Activated CD4-positive, alpha-beta T cell treated with anti-CD3 and anti-CD28 coated beads for 36 hours (primary cell): ENCODE results near the gene APBA1. TPM values are rescaled to one million over a fixed set of nuclear protein-coding genes. Genes with fewer than 3 reads are reported as not detected.
"Not testable (repeated sequence)": the region's sequence is repeated elsewhere in the genome, so short reads cannot be mapped to it uniquely, and the experiment has no call there.

Source experiments
- ATAC-seq: fragments of 200-7000 bp; cut with Tn5 transposase; one replicate; pipeline ENCODE4 v1.10.0; 2021; ENCODE audit warnings: mild to moderate bottlenecking, moderate library complexity
- CTCF ChIA-PET: fragments of 350-600 bp; sonication (Branson Sonifier 250); formaldehyde crosslinking; loops from one replicate; lab custom pipeline; 2021; ENCODE audit warnings: antibody characterized with exemption; lab: Charles Lee
- POLR2A ChIA-PET: fragments of 350-600 bp; sonication (Branson Sonifier 250); formaldehyde crosslinking; loops from one replicate; lab custom pipeline; 2021; ENCODE audit warnings: antibody characterized with exemption, inconsistent platforms; lab: Charles Lee
- DNase-seq: peaks from one replicate; pipeline ENCODE4 v3.0.0-alpha.2; 2020
- H3K27ac Mint-ChIP-seq: one replicate; pipeline ENCODE4 v1.8.0; 2021; ENCODE audit warnings: mixed read lengths
- H3K27me3 Mint-ChIP-seq: one replicate; pipeline ENCODE4 v1.8.0; 2021; ENCODE audit warnings: mixed read lengths
- H3K36me3 Mint-ChIP-seq: one replicate; pipeline ENCODE4 v1.8.0; 2021; ENCODE audit warnings: low read depth, mixed read lengths
- H3K4me1 Mint-ChIP-seq: one replicate; pipeline ENCODE4 v1.8.0; 2021; ENCODE audit warnings: mixed read lengths
- H3K4me3 Mint-ChIP-seq: one replicate; pipeline ENCODE4 v1.8.0; 2021; ENCODE audit warnings: mild to moderate bottlenecking, moderate library complexity, mixed read lengths
- H3K9me3 Mint-ChIP-seq: one replicate; pipeline ENCODE4 v1.8.0; 2021; ENCODE audit warnings: low read depth, mixed read lengths
- intact Hi-C, 2 experiments: fragments of 100-400 bp; cut with DNase I in 1 of 2; cut with micrococcal nuclease in 1 of 2; formaldehyde crosslinking; loops; one replicate each; pipeline versions ENCODE4 v1.14.2 to v1.15.1; 2022 to 2024; cut with DNase I, micrococcal nuclease
- total RNA-seq, 2 experiments: library from RNA; stranded (reverse); gene quantifications; one replicate each; pipeline ENCODE4 v1.2.3, GENCODE V29; 2021

The APBA1 gene
- total RNA-seq, 2 experiments from 2014 or later, result 0.16 to 0.35 TPM

DNA sequence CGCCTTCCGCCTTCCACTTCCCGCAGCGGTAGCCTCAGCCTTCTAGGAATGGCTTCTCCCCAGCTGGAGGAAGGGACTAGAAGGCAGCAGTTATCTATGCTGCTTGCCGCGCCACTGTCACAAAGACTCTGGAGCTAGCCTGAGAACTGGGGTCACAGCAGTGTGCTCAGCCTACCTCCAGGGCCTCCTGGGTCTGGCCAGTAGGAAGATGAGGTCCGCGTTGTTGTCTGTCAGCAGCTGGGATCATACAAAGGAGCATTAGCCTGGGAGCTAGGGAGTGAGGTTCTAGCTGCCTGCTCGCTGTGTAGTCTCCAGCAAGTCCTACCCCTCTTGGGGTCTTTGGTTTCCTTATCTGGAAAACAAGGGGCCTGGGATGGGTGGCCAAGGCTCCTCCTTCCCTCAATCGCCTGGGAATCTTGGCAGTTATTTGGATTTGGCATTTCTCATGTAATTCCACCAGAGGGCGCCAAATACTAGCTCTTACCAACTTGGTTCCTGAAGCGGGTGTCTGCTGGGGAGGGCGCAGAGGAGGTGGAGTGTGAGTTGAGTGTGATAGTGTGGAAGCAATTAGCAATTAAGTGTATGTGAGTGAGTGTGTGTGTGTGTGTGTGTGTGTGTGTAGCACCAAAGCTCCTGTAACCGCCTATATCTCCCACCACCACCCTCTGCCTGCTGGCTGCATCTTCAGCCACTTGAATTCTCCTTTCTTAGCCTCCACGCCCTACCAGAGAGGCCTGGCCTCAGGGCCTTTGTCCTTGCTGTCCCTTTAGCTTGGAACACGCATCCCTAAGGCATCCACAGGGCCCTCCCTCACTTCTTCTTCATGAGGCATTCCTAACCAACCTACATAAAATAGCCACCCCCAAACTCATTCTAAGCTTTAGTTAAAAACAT lies 250.0 kb downstream of the APBA1 start:
- Mint-ChIP-seq H3K4me3 (no peak overlapping the region), H3K27me3 (peaks cover 17% of the 10 kb centered on the region), H3K36me3 (no peaks in the 10 kb centered on the region), H3K27ac (no peak overlapping the region), H3K9me3 (no peaks in the 10 kb centered on the region), H3K4me1 (no peaks in the 10 kb centered on the region)
- ATAC-seq, result peak; percentile 50
- ChIA-PET POLR2A (interaction anchor here (0.6 kb wide), 1 partner anchor 29 kb away, joined by 3 read pairs; no protein-coding TSS in a partner anchor), CTCF (interaction anchor here (0.6 to 3.4 kb wide), 29 partner anchors 9 to 1114 kb away, joined by 3 to 29 read pairs (median 3); no protein-coding TSS in a partner anchor)
- intact Hi-C loops, result loop anchor here (2.0 to 10.0 kb wide), 4 partner anchors 453 to 690 kb away; no protein-coding TSS in a partner anchor
- DNase-seq, result peak; percentile 65

DNA sequence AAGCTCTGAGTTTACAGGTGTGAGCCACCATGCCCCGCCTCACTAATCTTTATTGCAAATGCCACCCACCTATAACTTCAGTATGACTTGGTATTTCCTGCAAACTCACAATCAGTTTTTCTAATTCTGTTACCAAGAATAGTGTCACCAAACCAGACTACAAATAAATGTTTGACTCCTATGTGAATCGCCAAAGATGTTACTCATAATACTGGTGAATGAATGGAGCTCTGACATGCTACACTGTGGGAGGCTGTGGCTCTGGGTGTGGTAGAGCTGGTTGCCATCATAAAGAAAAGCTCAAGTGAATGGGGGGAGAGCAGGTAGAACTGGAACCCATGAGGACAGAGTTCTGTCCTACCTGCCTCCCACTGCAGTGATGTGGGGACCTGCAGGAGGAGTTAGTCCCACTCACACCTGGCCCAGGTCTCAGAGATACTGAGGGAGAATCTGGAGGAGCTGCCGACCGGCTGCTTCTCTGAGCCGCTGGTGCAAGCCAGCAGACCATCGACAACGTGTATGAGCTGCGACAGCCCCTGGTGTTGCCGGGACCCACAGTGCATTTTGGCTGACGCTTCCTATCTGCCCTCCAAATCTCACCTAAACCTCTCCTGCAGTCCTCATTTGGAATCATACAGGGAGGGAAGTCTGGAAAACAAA lies 251.4 kb downstream of the APBA1 start:
- Mint-ChIP-seq H3K4me1 (no peaks in the 10 kb centered on the region), H3K36me3 (no peaks in the 10 kb centered on the region), H3K27me3 (peaks cover 17% of the 10 kb centered on the region), H3K9me3 (no peaks in the 10 kb centered on the region), H3K27ac (no peak overlapping the region), H3K4me3 (no peak overlapping the region)
- DNase-seq (peak; percentile 15), ATAC-seq (peak; percentile 84)
- ChIA-PET POLR2A (interaction anchor here (0.6 to 0.8 kb wide), 2 partner anchors 408 to 878 kb away, joined by 3 read pairs; no protein-coding TSS in a partner anchor), CTCF (interaction anchor here (0.6 to 3.4 kb wide), 10 partner anchors 8 to 1115 kb away, joined by 3 to 29 read pairs (median 4); no protein-coding TSS in a partner anchor)
- intact Hi-C loops, result loop anchor here (5.0 to 10.0 kb wide), 2 partner anchors 454 to 692 kb away; no protein-coding TSS in a partner anchor

- H3K9me3 Mint-ChIP-seq, result no peaks in the 10 kb centered on the region
- intact Hi-C loops, result no loop called here
- ATAC-seq, result no peak
- POLR2A ChIA-PET, result interaction anchor here (0.6 kb wide), 1 partner anchor 546 kb away, joined by 3 read pairs; no protein-coding TSS in a partner anchor
- peaks cover 2% of the 10 kb centered on the region for H3K27me3 Mint-ChIP-seq
- peak; percentile 33 for DNase-seq
- H3K36me3 Mint-ChIP-seq, result no peaks in the 10 kb centered on the region
- H3K27ac Mint-ChIP-seq, result no peak overlapping the region
- H3K4me3 Mint-ChIP-seq, result no peak overlapping the region
- CTCF ChIA-PET, result interaction anchor here (0.6 to 1.6 kb wide), 2 partner anchors 9 to 14 kb away, joined by 3 to 6 read pairs; no protein-coding TSS in a partner anchor
- no peaks in the 10 kb centered on the region for H3K4me1 Mint-ChIP-seq
These were observed 259.4 kb downstream of the APBA1 start for GRCh38 chr9:69412741-69413150.

GRCh38 chr9:69411931-69412740 lies 260.0 kb downstream of the APBA1 start:
- intact Hi-C loops, result no loop called here
- peaks cover 2% of the 10 kb centered on the region for H3K27me3 Mint-ChIP-seq
- H3K4me3 Mint-ChIP-seq, result no peak overlapping the region
- DNase-seq (no peak), ATAC-seq (no peak)
- H3K4me1 Mint-ChIP-seq, result no peaks in the 10 kb centered on the region
- H3K9me3 Mint-ChIP-seq, result no peaks in the 10 kb centered on the region
- no peak overlapping the region for H3K27ac Mint-ChIP-seq
- no peaks in the 10 kb centered on the region for H3K36me3 Mint-ChIP-seq
- POLR2A ChIA-PET, result interaction anchor here (0.6 kb wide), 1 partner anchor 547 kb away, joined by 3 read pairs; no protein-coding TSS in a partner anchor
- CTCF ChIA-PET, result interaction anchor here (1.6 kb wide), 1 partner anchor 10 kb away, joined by 6 read pairs; no protein-coding TSS in a partner anchor

DNA sequence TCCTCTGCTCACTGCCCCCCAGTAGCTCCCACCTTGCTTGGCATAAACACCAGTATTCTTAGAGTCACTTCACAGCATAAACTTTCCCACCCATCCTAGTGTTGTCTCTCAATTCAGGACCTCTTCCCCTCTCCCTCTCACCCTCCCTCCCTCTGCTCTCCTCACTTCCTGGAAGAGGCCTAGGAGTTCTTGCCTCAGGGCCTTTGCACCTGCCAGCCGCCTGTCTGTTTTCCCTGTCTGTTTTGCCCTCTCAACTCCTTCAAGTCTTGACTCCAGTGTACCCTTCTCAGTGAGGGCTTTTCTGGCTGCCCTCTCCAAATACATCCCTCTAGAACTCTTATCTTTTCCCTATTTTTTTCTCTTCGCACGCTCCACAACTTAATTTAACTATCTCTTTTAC lies 260.9 kb downstream of the APBA1 start:
- no peak for ATAC-seq
- DNase-seq, result no peak
- ChIA-PET POLR2A (no interaction called here), CTCF (no interaction called here)
- no peaks in the 10 kb centered on the region for H3K9me3 Mint-ChIP-seq
- no peaks in the 10 kb centered on the region for H3K36me3 Mint-ChIP-seq
- peaks cover 2% of the 10 kb centered on the region for H3K27me3 Mint-ChIP-seq
- no peak overlapping the region for H3K4me3 Mint-ChIP-seq
- H3K27ac Mint-ChIP-seq, result no peak overlapping the region
- H3K4me1 Mint-ChIP-seq, result no peaks in the 10 kb centered on the region
- intact Hi-C loops, result no loop called here

GRCh38 chr9:69409936-69410335 lies 262.2 kb downstream of the APBA1 start:
- POLR2A ChIA-PET, H3K27ac Mint-ChIP-seq, H3K4me1 Mint-ChIP-seq, DNase-seq, intact Hi-C loops, H3K36me3 Mint-ChIP-seq, CTCF ChIA-PET, ATAC-seq, H3K4me3 Mint-ChIP-seq, H3K9me3 Mint-ChIP-seq, H3K27me3 Mint-ChIP-seq: not testable (repeated sequence)

DNA sequence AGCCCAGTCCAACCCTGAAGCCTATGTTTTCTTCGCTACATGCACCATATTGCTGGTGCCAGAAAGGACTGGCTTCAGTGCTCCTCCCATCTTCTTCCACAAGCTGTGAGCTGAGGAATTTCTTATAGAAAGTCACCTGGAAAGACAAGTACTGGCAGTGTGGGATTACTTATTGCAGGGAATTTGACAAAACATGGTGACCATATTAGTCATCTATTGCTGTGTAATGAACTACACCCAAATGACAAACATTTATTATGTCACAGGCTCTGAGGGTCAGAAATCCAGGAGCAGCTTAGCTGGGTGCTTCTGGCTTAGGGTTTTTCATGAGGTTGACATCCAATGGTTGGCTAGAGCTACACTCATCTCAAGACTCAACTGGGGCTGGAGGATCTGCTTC lies 271.7 kb downstream of the APBA1 start:
- Mint-ChIP-seq H3K36me3 (no peaks in the 10 kb centered on the region), H3K27me3 (peaks cover 10% of the 10 kb centered on the region), H3K4me3 (no peak overlapping the region), H3K4me1 (no peaks in the 10 kb centered on the region), H3K27ac (no peak overlapping the region), H3K9me3 (no peaks in the 10 kb centered on the region)
- CTCF ChIA-PET, result no interaction called here
- POLR2A ChIA-PET, result no interaction called here
- intact Hi-C loops, result no loop called here
- ATAC-seq (no peak), DNase-seq (no peak)

DNA sequence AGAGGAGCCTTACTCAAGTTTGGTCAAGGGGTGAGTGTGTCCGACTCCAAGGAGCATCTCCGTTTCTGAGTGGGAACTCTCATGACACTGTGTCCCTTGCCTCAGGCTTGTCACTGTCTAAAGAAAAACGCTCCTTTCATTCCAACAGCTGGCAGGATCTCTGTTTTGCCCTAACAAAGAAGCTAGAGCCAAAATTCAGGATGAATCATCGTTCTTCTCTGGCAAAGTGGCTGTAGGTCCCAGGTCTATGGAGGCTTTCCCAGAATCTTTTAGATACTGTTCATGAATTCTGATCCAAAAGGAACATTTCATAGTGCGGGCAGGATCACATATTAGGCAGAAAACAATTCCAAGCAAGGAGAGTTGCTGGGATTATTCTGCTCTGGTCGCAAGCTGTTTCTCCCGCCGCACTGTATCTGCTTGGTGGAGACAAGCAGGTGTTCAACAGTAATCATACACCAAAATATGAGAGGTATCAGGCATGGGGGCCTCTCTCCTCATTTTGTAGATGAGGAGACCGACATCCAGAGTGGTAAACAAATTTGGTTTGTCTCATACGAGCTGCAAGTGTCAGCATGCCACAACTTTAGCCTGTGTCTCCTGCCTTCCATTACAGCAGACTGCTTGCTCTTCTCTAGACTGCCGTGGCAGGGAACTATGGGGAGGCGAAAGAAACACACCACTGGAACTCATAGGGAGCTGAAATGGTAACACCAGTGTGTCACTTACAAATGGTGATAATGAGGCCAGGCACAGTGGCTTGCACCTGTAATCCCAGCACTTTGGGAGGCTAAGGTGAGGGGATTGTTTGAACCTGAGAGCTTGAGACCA lies 274.6 kb downstream of the APBA1 start:
- no peak overlapping the region for H3K4me3 Mint-ChIP-seq
- H3K27me3 Mint-ChIP-seq, result peaks cover under 1% of the 10 kb centered on the region
- no peak for ATAC-seq
- POLR2A ChIA-PET, result no interaction called here
- no peak overlapping the region for H3K27ac Mint-ChIP-seq
- DNase-seq, result no peak
- no peaks in the 10 kb centered on the region for H3K4me1 Mint-ChIP-seq
- no peaks in the 10 kb centered on the region for H3K36me3 Mint-ChIP-seq
- CTCF ChIA-PET, result no interaction called here
- no peaks in the 10 kb centered on the region for H3K9me3 Mint-ChIP-seq
- intact Hi-C loops, result loop anchor here in 1 of 2 experiments (5.0 kb wide), 1 partner anchor 50 kb away; no protein-coding TSS in a partner anchor

- Mint-ChIP-seq H3K9me3 (no peaks in the 10 kb centered on the region), H3K27ac (no peak overlapping the region), H3K4me3 (no peak overlapping the region), H3K4me1 (no peaks in the 10 kb centered on the region), H3K27me3 (no peaks in the 10 kb centered on the region), H3K36me3 (no peaks in the 10 kb centered on the region)
- intact Hi-C loops, result loop anchor here in 1 of 2 experiments (5.0 kb wide), 1 partner anchor 49 kb away; no protein-coding TSS in a partner anchor
- no peak for DNase-seq
- CTCF ChIA-PET, result no interaction called here
- POLR2A ChIA-PET, result no interaction called here
- ATAC-seq, result no peak
These were observed 275.4 kb downstream of the APBA1 start for GRCh38 chr9:69396759-69397158.

GRCh38 chr9:69395718-69396117 lies 276.5 kb downstream of the APBA1 start:
- DNase-seq (no peak), ATAC-seq (no peak)
- Mint-ChIP-seq H3K4me1 (no peaks in the 10 kb centered on the region), H3K27ac (no peak overlapping the region), H3K36me3 (no peaks in the 10 kb centered on the region), H3K4me3 (no peak overlapping the region), H3K9me3 (no peaks in the 10 kb centered on the region), H3K27me3 (peaks cover 2% of the 10 kb centered on the region)
- intact Hi-C loops, result loop anchor here in 1 of 2 experiments (5.0 kb wide), 1 partner anchor 48 kb away; no protein-coding TSS in a partner anchor
- ChIA-PET POLR2A (no interaction called here), CTCF (no interaction called here)
